GM23338 (cell line): ENCODE measurements around the gene ATP6V1G3.

ENCODE experiments used
- EZH2 ChIP-seq: fragments of 200-600 bp; sonication (generic); IDR thresholded peaks from one replicate; pipeline ENCODE4 v1.8.0; 2017; ENCODE audit warnings: antibody characterized with exemption, mild to moderate bottlenecking, low read depth; ENCODE audit not compliant: unreplicated experiment
- POLR2AphosphoS5 ChIP-seq: IDR thresholded peaks from 2 replicates; pipeline ENCODE4 v1.6.1; 2016; ENCODE audit warnings: antibody characterized with exemption, low read depth
- REST ChIP-seq: IDR thresholded peaks from one replicate; pipeline ENCODE4 v1.6.1; 2018; ENCODE audit warnings: antibody characterized with exemption; ENCODE audit not compliant: unreplicated experiment
- TF ChIP-seq, protein P1 (sequence below), 2 experiments: fragments of 200-600 bp in 1 of 2; sonication (generic) in 1 of 2; conservative IDR thresholded peaks; 2 replicates each; pipeline versions ENCODE4 v1.5.1 to v1.6.1; 2016 to 2017; ENCODE audit warnings: antibody characterized with exemption in 2 of 2, low read depth in 2 of 2, mild to moderate bottlenecking in 2 of 2, moderate library complexity in 1 of 2

DNA sequence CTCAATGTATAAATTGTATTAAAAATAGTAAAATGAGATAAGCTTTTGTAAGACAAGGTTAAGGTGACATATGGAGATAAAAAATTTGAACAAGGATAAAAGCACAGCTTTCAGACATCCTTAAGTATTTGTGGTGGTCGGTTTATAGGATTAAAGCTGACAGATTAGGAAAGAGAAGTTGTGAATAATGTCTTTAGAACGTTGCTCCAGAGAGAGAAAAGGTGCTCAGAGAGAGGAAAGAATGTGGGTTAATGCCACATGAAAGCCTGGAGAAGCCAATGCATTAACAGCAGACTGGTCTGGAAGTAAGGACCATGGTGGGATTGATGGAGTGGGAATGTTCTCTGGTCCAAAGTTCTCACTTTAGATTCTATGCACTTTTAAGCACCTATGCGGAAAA lies 44.8 kb downstream of the ATP6V1G3 start:
- TF ChIP-seq, protein P1, sequence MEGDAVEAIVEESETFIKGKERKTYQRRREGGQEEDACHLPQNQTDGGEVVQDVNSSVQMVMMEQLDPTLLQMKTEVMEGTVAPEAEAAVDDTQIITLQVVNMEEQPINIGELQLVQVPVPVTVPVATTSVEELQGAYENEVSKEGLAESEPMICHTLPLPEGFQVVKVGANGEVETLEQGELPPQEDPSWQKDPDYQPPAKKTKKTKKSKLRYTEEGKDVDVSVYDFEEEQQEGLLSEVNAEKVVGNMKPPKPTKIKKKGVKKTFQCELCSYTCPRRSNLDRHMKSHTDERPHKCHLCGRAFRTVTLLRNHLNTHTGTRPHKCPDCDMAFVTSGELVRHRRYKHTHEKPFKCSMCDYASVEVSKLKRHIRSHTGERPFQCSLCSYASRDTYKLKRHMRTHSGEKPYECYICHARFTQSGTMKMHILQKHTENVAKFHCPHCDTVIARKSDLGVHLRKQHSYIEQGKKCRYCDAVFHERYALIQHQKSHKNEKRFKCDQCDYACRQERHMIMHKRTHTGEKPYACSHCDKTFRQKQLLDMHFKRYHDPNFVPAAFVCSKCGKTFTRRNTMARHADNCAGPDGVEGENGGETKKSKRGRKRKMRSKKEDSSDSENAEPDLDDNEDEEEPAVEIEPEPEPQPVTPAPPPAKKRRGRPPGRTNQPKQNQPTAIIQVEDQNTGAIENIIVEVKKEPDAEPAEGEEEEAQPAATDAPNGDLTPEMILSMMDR (conservative IDR thresholded peaks at IDR 0.05; ENCODE audit: low read depth in 2 of 2): no peak
- TF ChIP-seq EZH2: no peak
- TF ChIP-seq REST: no peak
- TF ChIP-seq POLR2AphosphoS5: no peak
